Kidney tubule cell (primary cell): ENCODE results near the gene DENND1A.
A peak's percentile ranks its signal among the peaks of the same experiment; 100 is the strongest.

ENCODE experiments used
- DNase-seq: peaks from one replicate; pipeline ENCODE4 v3.0.0-alpha.2; 2018; ENCODE audit warnings: low spot score

Gene DENND1A

DNA sequence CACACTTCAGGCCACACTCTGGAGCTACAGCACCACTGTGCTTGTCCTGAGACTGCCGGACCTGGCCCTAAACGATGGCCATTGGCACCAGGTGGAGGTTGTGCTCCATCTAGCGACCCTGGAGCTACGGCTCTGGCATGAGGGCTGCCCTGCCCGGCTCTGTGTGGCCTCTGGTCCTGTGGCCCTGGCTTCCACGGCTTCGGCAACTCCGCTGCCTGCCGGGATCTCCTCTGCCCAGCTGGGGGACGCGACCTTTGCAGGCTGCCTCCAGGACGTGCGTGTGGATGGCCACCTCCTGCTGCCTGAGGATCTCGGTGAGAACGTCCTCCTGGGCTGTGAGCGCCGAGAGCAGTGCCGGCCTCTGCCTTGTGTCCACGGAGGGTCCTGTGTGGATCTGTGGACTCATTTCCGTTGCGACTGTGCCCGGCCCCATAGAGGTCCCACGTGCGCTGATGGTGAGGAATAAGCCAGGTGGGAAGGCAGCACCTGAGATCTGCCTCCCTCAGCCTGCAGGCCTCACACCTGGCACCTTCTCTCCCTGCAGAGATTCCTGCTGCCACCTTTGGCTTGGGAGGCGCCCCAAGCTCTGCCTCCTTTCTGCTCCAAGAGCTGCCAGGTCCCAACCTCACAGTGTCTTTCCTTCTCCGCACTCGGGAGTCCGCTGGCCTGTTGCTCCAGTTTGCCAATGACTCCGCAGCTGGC, 559.2 kb downstream of the DENND1A start:
- DNase-seq, result no peak

DNA sequence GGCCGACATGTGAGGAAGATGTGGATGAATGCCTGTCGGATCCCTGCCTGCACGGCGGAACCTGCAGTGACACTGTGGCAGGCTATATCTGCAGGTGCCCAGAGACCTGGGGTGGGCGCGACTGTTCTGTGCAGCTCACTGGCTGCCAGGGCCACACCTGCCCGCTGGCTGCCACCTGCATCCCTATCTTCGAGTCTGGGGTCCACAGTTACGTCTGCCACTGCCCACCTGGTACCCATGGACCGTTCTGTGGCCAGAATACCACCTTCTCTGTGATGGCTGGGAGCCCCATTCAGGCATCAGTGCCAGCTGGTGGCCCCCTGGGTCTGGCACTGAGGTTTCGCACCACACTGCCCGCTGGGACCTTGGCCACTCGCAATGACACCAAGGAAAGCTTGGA, 559.8 kb downstream of the DENND1A start:
- DNase-seq, result no peak

- DNase-seq, result no peak
Measured at GRCh38 chr9:123369296-123369695, 560.6 kb downstream of the DENND1A start.

DNA sequence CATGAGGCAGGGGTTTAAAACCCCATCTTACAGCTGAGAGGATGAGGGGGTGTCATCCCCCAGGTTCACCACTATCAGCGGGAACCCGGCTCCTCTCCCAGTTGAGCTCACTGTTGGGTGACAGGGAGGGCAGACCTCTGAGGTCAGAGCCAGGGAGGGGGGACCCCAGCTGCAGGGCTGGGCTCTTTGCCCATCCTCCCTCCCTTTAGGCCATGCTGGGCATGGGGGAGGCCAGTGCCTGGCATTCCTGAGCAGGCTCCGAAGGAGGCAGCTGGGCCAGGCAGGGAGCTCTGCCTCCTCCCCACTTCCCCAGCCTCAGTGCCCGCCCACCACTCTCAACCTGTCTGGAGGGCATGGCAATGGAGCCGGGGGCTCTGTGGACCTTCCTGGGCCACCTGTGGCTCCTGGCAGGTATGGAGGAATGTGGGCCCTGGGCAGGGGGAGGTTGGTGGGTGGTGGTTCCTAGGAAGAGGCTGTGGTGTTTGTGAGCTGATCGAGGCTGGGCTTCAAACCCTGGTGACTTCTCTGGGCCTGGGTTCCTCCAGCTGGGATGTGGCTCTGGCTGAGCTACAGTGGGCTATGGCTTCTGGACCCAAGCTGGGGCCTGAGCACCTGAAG, 561.3 kb downstream of the DENND1A start:
- no peak for DNase-seq

GRCh38 chr9:123368023-123368422, 561.9 kb downstream of the DENND1A start:
- peak; percentile 36 for DNase-seq

GRCh38 chr9:123365881-123366528, 563.9 kb downstream of the DENND1A start:
- no peak for DNase-seq

- DNase-seq, result no peak
Measured at GRCh38 chr9:123365287-123365880, 564.5 kb downstream of the DENND1A start.

- DNase-seq, result peak; percentile 90
Measured at GRCh38 chr9:123364241-123364824, 565.6 kb downstream of the DENND1A start.

DNA sequence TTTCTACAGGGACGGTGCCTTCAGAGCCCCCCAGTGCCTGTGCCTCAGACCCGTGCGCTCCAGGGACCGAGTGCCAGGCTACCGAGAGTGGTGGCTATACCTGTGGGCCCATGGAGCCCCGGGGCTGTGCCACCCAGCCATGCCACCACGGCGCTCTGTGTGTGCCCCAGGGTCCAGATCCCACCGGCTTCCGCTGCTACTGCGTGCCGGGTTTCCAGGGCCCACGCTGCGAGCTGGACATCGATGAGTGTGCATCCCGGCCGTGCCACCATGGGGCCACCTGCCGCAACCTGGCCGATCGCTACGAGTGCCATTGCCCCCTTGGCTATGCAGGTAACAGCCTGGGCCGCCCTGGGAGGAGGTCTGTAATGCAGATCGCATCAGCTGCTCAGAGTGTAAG, 567.1 kb downstream of the DENND1A start:
- DNase-seq, result no peak

- no peak for DNase-seq
Measured at GRCh38 chr9:123361731-123362510, 568.0 kb downstream of the DENND1A start.

DNA sequence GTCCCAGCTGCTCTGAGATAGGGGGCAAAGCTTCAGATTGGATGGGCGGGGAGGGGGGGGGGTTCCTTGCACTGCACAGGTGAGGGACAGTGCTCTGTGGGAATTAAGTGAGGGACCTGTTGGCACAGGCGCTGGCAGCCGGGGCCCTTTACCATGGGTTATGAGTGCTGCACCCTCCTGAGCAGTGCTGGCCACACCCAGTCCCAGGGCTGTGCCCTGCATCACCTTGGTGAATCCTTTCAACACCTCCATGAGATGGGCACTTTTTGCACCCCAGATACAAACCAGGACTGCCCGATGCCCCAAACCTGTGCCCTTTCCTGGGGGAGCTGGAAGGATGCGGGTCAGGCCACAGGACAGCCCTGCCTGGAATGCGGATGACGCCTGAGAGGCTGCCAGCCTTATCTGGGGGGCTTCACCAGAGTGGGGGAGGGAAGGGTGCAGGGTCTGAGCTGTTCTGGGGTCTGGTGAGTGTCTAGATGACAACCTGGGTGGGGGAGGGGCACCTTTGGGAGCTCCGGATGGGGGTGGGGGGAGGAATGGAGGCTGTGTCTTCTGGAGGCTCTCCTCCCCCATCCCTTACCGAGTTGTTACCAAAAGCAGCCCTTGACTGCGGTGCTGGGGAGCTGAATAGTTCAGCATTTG, 568.7 kb downstream of the DENND1A start:
- no peak for DNase-seq

GRCh38 chr9:123360161-123361085, 569.5 kb downstream of the DENND1A start:
- DNase-seq, result peak; percentile 28

GRCh38 chr9:123359546-123359945, 570.4 kb downstream of the DENND1A start:
- DNase-seq, result no peak

- DNase-seq, result no peak
Measured at GRCh38 chr9:123359106-123359505, 570.8 kb downstream of the DENND1A start.

GRCh38 chr9:123358181-123358905, 571.6 kb downstream of the DENND1A start:
- DNase-seq, result no peak

DNA sequence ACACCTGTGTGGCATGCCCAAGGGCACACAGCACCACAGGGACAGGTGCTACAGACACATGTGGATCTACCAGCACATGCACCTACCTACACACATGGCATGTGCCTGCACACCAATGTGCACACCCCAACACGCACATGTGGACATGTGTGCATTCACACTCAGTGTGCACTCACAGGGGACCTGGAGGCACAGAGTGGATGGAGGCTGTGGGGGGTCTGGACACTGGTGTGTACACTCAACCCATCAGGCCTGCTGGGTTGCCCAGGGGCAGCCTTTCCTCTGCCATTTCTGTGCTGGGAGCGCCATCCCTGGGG, 572.2 kb downstream of the DENND1A start:
- no peak for DNase-seq

DNA sequence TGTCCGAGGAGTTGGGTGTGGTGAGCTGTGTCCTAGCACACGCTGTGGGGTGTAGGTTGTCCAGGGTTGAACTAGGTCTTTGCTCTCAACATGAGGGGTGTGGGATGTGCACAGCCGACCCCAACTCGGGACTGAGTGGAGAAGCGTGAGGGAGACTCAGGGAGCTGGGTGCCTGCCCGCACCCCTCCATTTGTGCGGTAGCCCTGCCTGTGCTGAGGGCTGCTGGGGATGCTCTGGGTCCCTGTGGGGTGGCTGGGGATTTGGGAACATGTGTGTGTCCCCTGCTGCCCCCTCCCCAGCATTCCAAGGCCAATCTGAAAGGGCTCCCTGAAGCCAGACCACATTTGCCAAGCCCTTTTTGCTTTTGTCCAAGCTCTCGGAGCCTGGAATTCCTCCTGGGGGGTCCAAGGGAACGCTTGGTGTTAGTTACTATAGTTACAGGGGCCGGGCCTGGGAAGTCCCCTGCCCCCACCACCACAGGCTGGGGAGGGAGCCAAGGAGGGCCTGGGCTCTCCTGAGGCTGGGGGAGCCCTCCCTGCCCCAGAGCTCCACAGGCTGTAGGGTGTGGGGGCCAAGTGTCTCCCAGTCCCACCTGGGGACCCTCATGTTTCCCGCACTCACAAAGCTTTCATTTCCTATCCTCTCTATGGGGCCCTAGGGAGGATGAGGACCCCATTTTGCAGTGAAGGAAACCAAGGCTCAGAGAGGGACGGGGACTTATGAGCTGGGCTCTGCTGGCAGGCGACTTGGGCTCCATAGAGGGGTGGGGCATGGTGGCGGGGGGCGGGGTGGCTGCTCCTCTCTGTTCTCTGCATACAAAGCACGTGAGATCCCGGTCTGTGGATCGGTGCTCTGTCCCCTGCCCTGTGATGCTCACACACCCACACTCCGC, 572.8 kb downstream of the DENND1A start:
- DNase-seq, result no peak

DNA sequence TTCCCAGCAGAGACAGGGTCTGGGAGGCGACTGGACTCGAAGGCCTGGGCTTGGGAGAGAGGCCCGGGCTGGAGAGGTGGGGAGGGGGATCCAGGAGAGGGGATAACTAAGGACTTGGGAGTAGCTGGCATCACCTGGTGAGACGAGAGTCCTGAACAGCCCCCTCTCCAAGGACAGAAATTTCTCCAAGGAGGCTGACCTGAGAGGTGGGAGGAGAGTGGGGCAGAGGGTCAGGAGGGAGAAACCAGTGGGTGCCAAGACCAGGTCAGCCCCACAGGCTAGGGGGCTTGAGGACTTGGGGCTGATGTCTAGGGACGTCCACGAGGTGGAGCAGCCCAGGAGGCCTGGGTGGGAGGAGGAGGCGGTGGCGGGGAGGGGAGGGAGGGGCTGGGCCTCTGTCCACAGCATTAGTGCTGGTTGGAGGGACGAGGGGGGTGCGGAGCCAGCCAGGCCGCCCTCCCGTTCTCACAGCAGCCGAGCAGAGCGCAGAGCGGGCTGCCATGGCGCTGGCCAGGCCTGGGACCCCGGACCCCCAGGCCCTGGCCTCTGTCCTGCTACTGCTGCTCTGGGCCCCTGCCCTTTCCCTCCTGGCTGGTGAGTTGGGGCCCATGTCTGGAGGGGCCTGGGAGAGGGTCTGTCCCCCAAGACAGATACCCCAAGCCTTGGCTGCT, 574.0 kb downstream of the DENND1A start, which contains the start of gene CRB2:
TSS of gene CRB2 (plus strand) at position 437 of the 671 bp plus-strand sequence. CDS start at position 501, 64 bp downstream.
- DNase-seq, result no peak
